HG03457 (cell line): Measurements from ENCODE around the gene SLC7A10.
"Not testable (repeated sequence)": the region's sequence is repeated elsewhere in the genome, so short reads cannot be mapped to it uniquely, and the experiment has no call there.

Experiments used
- ATAC-seq: cut with Tn5 transposase; IDR thresholded peaks from one replicate; pipeline ENCODE4 v1.9.1; 2021; ENCODE audit warnings: moderate number of reproducible peaks; ENCODE audit not compliant: unreplicated experiment

SLC7A10 gene

DNA sequence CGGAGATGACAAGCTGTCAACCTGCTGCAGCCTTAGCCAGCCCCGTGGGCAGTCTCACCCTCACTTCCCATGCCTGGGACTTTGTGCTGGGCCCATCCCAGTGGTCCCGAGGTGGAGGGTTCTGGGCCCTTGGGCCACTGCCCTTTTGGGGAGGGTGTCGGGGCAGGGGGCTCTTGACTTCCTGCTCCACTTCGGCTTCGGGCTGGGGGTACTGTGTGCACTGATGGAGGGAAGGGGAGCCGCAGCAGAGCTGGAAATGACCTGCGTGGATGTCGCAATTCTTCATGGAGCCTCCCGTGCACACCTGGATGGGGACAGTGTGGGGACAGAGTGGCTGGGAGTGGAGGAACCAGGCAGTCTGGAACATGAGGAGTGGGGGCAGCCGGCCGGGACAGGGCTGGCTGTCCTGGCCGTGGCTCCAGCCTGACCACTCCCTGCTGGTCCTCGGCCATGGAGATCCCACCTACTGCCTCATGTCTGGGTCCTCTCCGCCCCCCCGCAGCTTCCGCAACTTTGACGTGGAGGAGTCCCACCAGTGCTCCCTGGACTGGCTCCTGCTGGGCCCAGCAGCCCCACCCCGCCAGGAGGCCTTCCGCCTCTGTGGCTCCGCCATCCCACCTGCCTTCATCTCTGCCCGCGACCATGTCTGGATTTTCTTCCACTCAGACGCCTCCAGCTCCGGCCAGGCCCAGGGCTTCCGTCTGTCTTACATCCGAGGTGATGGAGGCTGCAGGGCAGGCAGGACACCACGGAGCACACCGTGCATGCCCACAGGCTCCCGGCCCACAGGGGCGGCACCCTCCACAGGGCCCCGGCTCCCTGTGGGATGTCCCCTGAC, 21.3 kb downstream of the SLC7A10 start:
- no peak for ATAC-seq

- no peak for ATAC-seq
Measured at GRCh38 chr19:33203529-33203928, 22.1 kb downstream of the SLC7A10 start.

- no peak for ATAC-seq
Measured at GRCh38 chr19:33202546-33203507, 22.8 kb downstream of the SLC7A10 start.

- ATAC-seq = no peak
Measured at GRCh38 chr19:33201886-33202545, 23.6 kb downstream of the SLC7A10 start.

- no peak for ATAC-seq
Measured at GRCh38 chr19:33201473-33201872, 24.2 kb downstream of the SLC7A10 start.

- no peak for ATAC-seq
Measured at GRCh38 chr19:33199441-33200265, 26.0 kb downstream of the SLC7A10 start.

DNA sequence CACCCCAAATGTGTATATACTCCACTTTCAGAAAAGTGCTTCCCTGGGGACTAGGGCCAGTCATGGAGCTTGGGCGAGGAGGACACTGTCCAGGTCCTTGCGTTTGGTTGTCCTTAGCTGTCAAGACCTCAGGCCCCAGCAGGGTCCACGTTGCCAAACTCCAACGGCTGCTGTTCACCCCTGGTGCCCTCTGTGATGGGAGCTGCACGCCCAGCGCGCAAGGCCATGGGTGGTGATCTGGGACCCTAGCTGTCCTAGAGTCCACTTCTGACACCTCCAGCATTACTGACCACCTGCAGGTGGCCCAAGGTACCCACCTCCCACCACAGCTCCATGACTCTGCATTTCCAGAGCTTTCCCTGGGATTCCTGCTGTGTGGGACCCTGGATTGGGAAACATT, 27.5 kb downstream of the SLC7A10 start:
- no peak for ATAC-seq

- ATAC-seq = no peak
Measured at GRCh38 chr19:33197591-33198000, 28.1 kb downstream of the SLC7A10 start.

DNA sequence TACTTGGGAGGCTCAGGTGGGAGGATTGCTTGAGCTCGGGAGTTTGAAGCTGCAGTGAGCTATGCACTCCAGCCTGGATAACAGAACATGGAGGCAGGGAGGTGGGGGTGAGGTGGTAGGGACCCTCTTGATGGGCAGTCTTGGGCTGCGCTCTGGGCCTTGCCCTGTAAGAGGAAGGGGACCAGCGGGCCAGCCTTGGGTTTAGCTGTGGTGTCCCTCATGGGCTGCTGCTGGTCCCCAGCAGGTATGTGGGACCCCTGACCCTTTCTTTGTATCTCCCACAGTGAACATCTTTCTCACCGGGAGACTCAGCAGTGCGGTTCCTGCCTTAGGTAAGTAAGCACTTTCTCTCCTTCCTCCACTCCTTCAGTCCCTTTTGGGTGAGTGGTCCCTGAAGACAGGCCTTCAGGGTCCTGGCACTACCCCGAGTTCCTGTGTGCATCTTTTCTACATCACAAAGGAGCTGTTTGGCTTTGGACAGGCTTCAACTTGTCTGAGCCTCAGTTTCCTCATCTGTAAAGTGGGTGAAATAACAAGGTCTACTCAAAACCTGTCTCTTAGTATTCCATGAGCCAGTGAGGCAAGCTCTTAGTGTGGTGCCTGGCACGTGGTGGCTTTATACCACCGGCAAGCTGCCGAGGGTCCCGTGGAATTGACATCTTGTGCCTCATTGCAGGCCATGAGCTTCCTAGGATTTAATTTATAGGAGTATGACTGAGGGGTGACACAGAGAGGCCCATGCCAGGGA, 29.0 kb downstream of the SLC7A10 start:
- no peak for ATAC-seq

GRCh38 chr19:33195645-33196347, 29.9 kb downstream of the SLC7A10 start:
- ATAC-seq = no peak

GRCh38 chr19:33194886-33195644, 30.6 kb downstream of the SLC7A10 start:
- no peak for ATAC-seq

- ATAC-seq = no peak
Measured at GRCh38 chr19:33194532-33194885, 31.1 kb downstream of the SLC7A10 start.

DNA sequence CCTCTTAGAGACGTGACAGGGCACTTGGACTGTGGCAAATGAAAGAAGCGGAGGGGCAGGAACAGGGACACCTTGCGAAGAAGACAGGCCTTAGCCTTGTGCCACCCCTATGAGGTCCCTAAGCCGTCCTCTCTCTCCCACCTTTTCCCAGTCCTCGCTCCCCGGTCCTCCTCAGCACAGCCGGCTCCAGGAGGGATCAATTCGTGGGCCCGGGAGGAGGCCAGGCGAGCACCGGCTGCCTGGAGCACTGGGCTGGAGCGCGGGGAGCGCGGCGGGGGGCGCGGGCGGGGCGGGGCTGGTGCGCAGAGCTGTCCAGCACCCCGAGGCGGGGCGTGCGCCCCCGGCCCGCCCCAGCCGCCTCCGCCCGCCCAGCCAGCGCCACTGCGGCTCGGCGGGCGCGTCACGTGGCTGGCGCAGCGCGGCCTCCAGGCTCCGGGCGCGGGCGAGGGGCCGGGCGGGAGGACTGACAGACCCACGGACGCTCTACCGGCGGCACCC, 31.7 kb downstream of the SLC7A10 start, which contains the start of gene LRP3:
TSS of gene LRP3 (plus strand) at position 466 of the 498 bp plus-strand sequence. CDS start 456 bp downstream, outside the sequence.
- no peak for ATAC-seq

DNA sequence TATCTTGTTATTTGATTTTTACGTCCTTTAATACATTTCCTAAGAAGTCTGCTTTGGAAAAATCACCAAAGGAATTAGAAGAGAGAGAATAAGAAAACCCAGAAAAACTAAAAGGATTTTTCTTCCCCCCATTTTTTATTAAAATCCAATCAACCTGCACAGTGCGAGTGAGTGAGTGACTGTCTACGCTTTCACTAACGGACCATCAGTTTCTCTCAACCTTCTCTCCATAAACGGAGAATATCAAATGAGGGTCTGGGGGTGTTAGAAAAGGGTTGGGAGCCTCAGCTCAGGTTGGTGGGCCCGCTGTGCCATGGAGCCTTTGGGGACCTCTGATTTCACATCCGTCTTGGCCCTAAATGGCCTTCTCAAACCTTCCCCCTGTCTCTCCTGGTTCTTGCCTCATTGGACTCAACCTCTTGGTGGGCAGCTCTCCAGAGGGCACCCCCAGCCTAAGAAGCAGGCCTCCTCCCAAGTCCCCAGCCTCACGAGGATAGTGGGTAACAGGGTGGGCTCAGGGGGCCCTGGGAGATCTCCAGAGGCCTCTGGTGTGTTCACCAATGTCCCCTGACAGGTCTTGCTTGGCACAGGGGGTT, 32.3 kb downstream of the SLC7A10 start:
- ATAC-seq = no peak

DNA sequence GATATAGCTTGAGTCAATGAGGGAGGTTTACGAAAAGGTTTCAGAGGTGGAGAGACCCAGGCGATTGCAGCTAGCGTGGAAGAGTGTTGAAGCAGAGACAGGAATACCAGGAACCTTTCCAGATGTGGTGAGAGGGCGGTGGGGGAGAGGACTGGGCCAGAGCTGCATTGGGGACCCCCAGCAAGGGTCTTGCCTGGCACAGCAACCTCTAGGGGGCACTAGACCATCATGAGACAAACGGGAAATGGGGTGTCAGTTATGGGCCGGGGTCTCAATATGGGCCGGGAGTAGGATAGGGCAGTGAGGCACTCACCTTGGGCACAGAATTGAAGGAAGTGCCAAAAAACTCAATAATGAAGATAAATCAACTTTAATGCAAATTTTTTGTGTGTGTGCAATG, 33.6 kb downstream of the SLC7A10 start:
- ATAC-seq = no peak

- no peak for ATAC-seq
Measured at GRCh38 chr19:33191501-33191900, 34.1 kb downstream of the SLC7A10 start.

- ATAC-seq = not testable (repeated sequence)
Measured at GRCh38 chr19:33191092-33191491, 34.6 kb downstream of the SLC7A10 start.

DNA sequence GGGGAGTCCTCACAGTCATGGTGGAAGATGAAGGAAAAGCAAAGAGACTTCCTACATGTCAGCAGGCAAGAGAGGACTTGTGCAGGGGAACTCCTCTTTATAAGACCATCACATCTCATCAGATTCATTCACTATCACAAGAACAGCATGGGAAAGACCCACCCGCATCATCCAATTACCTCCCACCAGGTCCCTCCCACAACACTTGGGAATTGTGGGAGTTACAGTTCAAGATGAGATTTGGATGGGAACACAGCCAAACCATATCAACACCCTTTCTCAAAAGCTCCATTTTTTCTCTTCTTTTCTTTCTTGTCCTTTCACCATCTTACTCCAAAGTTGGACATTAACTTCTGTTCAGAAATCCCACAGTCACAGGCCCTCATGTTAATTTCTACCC, 36.2 kb downstream of the SLC7A10 start:
- no peak for ATAC-seq
